ENCODE measurements around the gene RSF1. TPM values are rescaled to one million over a fixed set of nuclear protein-coding genes. Genes with fewer than 3 reads are reported as not detected.

The RSF1 gene
- total and polyA plus RNA-seq, 2 experiments from 2014 or later, result 51.2 to 188 TPM

DNA sequence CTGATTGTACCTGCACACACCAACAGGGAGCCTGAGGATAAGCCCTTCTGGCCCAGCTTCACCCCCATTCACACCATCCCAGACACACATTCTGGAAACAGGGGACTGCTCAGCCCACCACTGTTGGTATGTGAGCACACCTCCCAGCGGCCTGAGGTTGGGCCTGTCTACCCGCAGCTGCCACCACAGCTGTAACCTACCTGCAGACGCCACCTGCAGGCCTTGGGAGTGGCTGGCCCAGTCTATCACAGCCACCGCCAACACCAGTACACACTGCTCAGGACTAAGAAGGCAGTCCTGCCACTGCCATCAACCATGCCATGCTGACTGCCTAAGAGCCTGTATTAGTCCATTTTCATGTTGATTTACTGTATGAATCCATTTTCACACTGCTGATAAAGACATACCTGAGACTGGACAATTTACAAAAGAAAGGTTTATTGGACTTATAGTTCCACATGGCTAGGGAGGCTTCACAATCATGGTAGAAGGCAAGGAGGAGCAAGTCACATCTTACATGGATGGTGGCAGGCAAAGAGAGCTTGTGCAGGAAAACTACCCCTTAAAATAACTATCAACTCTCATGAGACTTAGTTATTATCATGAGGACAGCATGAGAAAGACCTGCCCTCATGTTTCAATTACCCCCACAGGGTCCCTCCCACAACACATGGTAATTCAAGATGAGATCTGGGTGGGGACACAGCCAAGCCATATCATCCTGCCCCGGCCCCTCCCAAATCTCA lies 30.6 kb downstream of the RSF1 start:
- Histone ChIP-seq H3K4me3 (no peak overlapping the region), H3K79me2 (replicated peaks; ENCODE audit: insufficient read depth) (peaks cover 100% of the 10 kb centered on the region), H3K27ac (ENCODE audit: low read depth) (no peak overlapping the region), H4K20me1 (replicated peaks; ENCODE audit: insufficient read depth) (peaks cover 28% of the 10 kb centered on the region), H3K4me1 (ENCODE audit: insufficient read depth) (peaks cover 14% of the 10 kb centered on the region; the same call in 1 of the 2 replicates), H3K27me3 (ENCODE audit: insufficient read depth) (no peaks in the 10 kb centered on the region), H3F3A (replicated peaks; ENCODE audit: low read depth) (no peaks in the 10 kb centered on the region; the same call in 1 of the 2 replicates), H3K36me3 (ENCODE audit: insufficient read depth) (0 out of 2 replicates have a peak, but pooled peaks cover 8% of the 10 kb centered on the region), H3K4me2 (no peak overlapping the region), H2AFZ (no peak overlapping the region), H3K9me2 (ENCODE audit: insufficient read depth) (no peaks in the 10 kb centered on the region; the same call in 1 of the 2 replicates)
- Mint-ChIP-seq H3K4me3 (no peak overlapping the region), H3K9me3 (peaks cover 38% of the 10 kb centered on the region), H3K36me3 (ENCODE audit: low read depth) (peaks cover 58% of the 10 kb centered on the region), H3K4me1 (peaks cover 21% of the 10 kb centered on the region), H3K27ac (no peak overlapping the region), H3K27me3 (ENCODE audit: insufficient read depth, low read depth, poor library complexity) (peaks cover 11% of the 10 kb centered on the region)
- ATAC-seq, result peak; percentile 93
- DNase-seq (ENCODE audit: low spot score), result peak; percentile 58
- TF ChIP-seq ZNF331 (CRISPR knock-in tag; IDR thresholded peaks at IDR 0.05; ENCODE audit: low read depth) (no peak), JUNB (IDR thresholded peaks at IDR 0.05; ENCODE audit: unreplicated experiment) (no peak), EZH2phosphoT487 (IDR thresholded peaks at IDR 0.05; ENCODE audit: unreplicated experiment) (no peak), EZH2 (IDR thresholded peaks at IDR 0.05; ENCODE audit: low read depth, unreplicated experiment) (no peak)
- TF ChIP-seq, protein P1, sequence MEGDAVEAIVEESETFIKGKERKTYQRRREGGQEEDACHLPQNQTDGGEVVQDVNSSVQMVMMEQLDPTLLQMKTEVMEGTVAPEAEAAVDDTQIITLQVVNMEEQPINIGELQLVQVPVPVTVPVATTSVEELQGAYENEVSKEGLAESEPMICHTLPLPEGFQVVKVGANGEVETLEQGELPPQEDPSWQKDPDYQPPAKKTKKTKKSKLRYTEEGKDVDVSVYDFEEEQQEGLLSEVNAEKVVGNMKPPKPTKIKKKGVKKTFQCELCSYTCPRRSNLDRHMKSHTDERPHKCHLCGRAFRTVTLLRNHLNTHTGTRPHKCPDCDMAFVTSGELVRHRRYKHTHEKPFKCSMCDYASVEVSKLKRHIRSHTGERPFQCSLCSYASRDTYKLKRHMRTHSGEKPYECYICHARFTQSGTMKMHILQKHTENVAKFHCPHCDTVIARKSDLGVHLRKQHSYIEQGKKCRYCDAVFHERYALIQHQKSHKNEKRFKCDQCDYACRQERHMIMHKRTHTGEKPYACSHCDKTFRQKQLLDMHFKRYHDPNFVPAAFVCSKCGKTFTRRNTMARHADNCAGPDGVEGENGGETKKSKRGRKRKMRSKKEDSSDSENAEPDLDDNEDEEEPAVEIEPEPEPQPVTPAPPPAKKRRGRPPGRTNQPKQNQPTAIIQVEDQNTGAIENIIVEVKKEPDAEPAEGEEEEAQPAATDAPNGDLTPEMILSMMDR (conservative IDR thresholded peaks at IDR 0.05; ENCODE audit: low read depth in 2 of 2), result peak; percentile 45 to 65
- TF ChIP-seq, protein P2, sequence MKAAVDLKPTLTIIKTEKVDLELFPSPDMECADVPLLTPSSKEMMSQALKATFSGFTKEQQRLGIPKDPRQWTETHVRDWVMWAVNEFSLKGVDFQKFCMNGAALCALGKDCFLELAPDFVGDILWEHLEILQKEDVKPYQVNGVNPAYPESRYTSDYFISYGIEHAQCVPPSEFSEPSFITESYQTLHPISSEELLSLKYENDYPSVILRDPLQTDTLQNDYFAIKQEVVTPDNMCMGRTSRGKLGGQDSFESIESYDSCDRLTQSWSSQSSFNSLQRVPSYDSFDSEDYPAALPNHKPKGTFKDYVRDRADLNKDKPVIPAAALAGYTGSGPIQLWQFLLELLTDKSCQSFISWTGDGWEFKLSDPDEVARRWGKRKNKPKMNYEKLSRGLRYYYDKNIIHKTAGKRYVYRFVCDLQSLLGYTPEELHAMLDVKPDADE (IDR thresholded peaks at IDR 0.05), result no peak

DNA sequence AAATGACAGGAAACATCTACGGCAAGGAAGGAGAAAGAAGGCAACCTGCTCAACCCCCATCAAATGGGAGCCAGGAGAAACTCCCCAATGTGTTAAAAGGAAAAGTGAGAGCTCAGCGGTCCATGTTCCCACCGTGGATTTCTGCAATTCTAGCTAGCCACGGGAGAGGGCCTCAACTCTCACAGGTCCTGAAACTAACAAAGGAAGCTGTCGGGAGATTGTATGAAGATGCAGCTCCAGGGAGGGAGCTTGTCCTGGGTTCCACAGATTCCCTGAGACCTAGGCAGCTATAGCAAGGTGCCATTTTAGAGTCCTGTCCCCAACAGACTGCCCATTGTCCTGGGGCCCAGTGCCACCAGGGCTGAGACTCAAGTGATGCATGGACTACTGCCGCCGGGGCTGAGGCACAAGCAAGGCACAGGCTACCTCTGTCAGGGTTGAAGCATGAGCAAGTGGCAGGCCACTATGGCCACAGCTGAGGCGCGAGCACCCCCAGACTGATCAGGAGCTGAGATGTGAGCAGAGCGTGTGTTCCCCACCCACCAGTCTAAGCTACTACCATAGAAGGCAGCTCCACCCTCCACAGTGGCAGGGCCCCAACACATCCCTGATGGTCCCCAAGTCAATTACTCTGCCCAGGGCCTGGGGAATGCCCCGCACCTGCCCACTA lies 31.3 kb downstream of the RSF1 start:
- peaks cover 38% of the 10 kb centered on the region for H3K9me3 Mint-ChIP-seq
- Histone ChIP-seq H3K27ac (ENCODE audit: low read depth) (peak overlapping the region; percentile 17; the same call in 1 of the 2 replicates), H3K27me3 (ENCODE audit: insufficient read depth) (no peaks in the 10 kb centered on the region), H3K36me3 (ENCODE audit: insufficient read depth) (0 out of 2 replicates have a peak, but pooled peaks cover 8% of the 10 kb centered on the region), H3K4me3 (no peak overlapping the region), H2AFZ (no peak overlapping the region), H3K4me2 (peak overlapping the region; percentile 6; the same call in 1 of the 2 replicates), H4K20me1 (replicated peaks; ENCODE audit: insufficient read depth) (peaks cover 26% of the 10 kb centered on the region), H3K9me2 (ENCODE audit: insufficient read depth) (no peaks in the 10 kb centered on the region; the same call in 1 of the 2 replicates), H3F3A (replicated peaks; ENCODE audit: low read depth) (no peaks in the 10 kb centered on the region; the same call in 1 of the 2 replicates), H3K79me2 (replicated peaks; ENCODE audit: insufficient read depth) (peaks cover 100% of the 10 kb centered on the region), H3K4me1 (ENCODE audit: insufficient read depth) (peaks cover 14% of the 10 kb centered on the region; the same call in 1 of the 2 replicates)
- H3K27ac Mint-ChIP-seq, result no peak overlapping the region
- DNase-seq (ENCODE audit: low spot score) (peak; percentile 48), ATAC-seq (peak; percentile 61)
- H3K36me3 Mint-ChIP-seq (ENCODE audit: low read depth), result peaks cover 53% of the 10 kb centered on the region
- H3K4me3 Mint-ChIP-seq, result no peak overlapping the region
- TF ChIP-seq, protein P1 (conservative IDR thresholded peaks at IDR 0.05; ENCODE audit: low read depth in 2 of 2), result 0 out of 4 replicates have a peak, but pooled peaks of 1 of the 2 experiments have one; percentile 1
- TF ChIP-seq EZH2phosphoT487 (IDR thresholded peaks at IDR 0.05; ENCODE audit: unreplicated experiment), result no peak
- no peak for TF ChIP-seq ZNF114 (CRISPR knock-in tag; IDR thresholded peaks at IDR 0.05)
- H3K4me1 Mint-ChIP-seq, result peaks cover 21% of the 10 kb centered on the region
- H3K27me3 Mint-ChIP-seq (ENCODE audit: insufficient read depth, low read depth, poor library complexity), result peaks cover 11% of the 10 kb centered on the region

Data from GM23338 (cell line).